HG02973 (cell line): ENCODE measurements around the gene TUBA4B.
"Not testable (repeated sequence)": the region's sequence is repeated elsewhere in the genome, so short reads cannot be mapped to it uniquely, and the experiment has no call there.

ENCODE experiments used
- ATAC-seq: cut with Tn5 transposase; IDR thresholded peaks from one replicate; pipeline ENCODE4 v1.9.1; 2021; ENCODE audit warnings: moderate library complexity; ENCODE audit not compliant: unreplicated experiment

TUBA4B gene

GRCh38 chr2:219309278-219309677, 56.2 kb downstream of the TUBA4B start, which contains the start of gene PTPRN:
Gene PTPRN, minus strand, starts transcription at chr2:219309401. Its CDS starts 69 bp downstream, at chr2:219309332.
- ATAC-seq = no peak

- ATAC-seq = not testable (repeated sequence)
These were observed 59.7 kb downstream of the TUBA4B start for GRCh38 chr2:219312683-219313263.

DNA sequence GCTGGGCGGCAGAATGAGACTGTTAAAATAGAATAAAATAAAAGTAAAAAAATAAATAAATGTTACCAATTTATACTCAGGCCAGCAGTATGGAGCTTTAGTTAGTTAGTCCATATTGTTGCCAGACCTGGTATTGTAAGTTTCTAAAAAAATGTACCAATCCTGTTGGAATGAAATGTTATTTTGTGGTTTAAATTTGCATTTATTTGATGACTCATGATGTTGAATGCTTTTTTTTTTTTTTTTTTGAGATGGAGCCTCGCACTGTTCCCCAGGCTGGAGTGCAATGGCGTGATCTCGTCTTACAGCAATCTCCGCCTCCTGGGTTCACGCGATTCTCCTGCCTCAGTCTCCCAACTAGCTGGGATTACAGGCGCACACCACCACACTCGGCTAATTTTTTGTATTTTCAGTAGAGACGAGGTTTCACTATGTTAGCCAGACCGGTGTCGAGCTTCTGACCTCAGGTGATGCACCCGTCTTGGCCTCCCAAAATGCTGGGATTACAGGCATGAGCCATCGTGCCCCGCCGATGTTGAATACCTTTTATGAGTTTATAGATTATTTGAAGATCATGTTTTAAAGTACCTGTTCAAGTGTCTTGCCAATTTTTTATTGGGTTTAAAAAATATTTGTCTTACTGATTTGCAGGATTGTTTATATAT, 61.9 kb downstream of the TUBA4B start:
- no peak for ATAC-seq
